HG03565 (cell line): ENCODE data around the gene PPM1L.
"Not testable (repeated sequence)": the region's sequence is repeated elsewhere in the genome, so short reads cannot be mapped to it uniquely, and the experiment has no call there.

ENCODE experiments used
- ATAC-seq: cut with Tn5 transposase; IDR thresholded peaks from one replicate; pipeline ENCODE4 v1.9.1; 2021; ENCODE audit warnings: mild to moderate bottlenecking, moderate library complexity; ENCODE audit not compliant: unreplicated experiment

Gene PPM1L

DNA sequence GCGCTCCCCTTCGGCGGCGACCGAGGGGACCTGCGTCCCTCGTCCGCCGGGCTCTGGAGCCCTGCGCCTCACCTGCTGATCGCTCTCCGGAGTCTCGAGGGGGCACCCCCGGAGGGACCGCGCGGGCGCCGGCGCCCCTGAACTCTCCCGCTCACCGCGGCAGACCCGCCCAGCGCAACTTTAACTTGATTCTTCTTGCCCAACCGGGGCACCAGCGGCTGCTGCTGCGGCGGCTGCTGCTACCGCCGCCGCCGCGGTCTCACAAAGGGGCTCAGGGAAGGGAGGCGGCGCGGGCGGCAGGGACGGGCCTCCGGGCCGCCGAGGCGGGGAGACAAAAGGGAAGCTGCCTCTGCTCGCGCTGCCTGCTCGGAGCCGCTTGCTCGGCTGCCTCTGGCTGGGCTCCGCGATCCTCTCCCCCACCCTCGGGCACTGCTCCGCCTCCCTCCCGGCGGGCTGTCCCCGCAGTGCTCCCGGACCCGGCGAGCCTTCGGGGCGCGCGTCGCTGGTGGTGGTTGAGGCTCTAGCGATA, at the start of gene PPM1L:
Gene PPM1L (plus strand): TSS at position 456 of the 529 bp plus-strand sequence.
- ATAC-seq, result peak; percentile 39

DNA sequence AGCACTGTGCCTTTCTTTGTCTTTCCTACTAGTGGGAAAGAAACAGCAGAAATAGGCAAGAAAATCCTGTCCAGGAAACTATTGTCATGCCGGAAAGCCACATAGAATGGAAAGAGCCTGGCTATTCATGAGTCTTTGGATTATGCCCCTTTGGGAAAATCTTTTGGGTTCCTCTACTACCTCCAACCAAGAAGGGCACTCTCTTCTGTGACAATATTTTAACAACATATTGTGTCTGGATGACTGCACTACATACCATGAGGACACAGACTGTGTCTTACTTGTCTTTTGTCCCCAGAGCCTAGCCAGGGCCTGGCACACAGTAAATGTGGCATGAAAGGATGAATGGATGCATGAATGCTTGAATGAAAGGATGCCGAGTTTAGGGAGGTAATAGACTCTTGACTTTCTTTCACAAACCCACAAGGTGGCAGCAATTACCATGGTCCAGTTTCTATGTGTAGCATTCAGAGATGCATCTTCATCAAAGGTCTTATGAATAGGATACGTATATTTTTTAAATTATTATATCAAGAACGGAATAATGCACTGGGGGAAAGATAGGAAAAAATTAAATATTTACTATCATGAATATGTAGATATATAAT, 48.7 kb upstream of the PPM1L start:
- ATAC-seq, result no peak

DNA sequence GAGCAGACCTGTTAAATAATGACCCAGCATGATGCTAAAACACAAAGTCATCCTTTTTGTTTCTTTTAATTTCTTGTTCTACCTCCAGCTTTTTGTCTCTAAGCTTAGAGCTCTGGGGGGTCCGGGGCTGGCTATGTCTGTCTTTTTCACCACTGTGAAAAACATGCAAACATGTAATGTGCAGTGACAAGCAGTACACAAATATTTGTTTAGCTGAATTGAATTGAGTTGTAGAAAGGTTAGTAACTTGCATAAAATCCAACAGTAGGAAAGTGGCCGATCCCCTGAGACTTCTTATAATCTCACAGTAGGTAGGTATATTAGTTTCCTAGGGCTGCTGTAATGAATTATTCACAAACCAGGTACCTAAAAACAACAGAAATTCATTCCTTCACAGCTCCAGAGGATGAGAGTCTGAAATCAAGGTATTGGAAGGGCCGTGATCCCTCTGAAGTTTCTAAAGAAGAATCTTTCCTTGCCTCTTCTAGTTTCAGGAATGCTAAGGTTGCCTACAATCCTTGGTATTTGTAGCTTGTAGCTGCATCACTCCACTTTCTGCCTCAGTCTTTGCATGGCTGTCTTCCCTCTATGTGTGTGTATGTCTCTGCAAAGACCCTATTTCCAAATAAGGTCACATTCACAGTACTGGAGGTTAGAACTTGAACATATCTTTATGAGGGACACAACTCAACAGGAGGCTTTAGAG, 46.4 kb upstream of the PPM1L start:
- no peak for ATAC-seq

DNA sequence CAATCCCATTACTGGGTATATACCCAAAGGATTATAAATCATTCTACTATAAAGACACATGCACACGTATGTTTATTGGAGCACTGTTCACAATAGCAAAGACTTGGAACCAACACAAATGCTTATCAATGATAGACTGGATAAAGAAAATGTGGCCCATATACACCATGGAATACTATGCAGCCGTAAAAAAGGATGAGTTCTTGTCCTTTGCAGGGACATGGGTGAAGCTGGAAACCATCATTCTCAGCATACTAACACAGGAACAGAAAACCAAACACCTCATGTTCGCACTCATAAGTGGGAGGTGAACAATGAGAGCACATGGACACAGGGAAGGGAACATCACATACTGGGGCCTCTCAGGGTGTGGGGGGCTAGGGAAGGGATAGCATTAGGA, 42.9 kb upstream of the PPM1L start:
- not testable (repeated sequence) for ATAC-seq

DNA sequence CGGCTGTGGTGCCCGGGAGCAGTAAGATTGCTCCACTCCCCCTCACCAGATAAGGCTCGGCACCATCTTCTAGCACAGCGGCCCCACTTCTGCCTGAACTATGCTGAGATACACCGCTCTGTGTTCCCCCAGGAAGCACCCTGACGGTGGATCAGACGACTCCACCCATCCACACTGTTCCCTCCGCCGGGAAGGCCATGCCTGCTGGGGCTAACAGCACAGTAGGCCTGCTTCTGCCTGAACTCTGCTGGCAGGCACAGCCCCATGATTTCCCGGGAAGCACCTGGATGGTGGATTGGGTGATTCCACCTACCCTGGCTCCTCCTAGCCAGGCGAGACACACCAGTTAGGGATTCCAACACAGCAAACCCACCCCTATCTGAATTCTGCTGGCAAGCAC, 36.3 kb upstream of the PPM1L start:
- ATAC-seq, result no peak

DNA sequence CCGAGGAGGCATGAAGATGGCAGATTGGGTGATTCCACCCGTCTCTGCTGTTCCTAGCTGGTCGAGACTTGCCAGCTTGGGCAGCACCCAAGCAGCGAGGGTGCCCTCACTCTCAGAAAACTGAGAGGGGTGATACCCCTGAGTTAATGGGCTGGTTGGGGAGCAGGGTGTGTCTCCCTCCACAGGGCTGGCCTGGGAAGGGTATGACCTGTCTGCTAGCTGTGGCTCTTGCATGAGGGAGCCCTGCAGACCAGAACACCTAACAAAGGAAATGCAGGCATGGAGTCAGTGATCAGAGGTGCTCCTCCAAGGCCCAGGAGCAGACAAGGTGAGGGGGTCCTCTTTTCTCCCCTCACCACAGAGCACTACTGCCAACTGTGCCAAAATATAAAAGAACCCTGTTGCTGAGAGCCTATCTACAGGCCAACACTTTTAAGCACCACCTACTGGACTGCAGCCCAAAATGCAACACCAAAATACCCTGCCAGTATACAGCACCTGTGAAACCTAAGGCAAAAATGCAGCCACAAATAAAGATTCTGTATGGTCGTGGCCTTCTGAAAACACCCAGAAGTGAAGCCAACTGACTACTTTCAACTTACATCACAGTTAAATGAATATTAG, 35.8 kb upstream of the PPM1L start:
- peak; percentile 57 for ATAC-seq

DNA sequence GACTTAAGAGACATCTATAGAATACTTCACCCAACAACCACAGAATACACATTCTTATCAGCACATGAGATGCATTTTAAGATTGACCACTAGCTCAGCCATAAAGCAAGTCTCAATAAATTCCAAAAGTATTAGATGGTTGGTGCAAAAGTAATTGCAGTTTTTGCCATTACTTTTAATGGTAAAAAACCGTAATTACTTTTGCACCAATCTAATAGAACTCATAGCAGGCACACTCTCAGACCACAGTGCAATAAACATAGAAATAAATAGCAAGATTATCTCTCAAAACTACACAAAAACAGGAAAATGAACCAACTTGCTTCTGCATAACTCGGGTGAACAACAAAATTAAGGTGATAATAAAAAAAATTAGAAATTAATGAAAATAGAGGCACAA, 33.7 kb upstream of the PPM1L start:
- no peak for ATAC-seq

DNA sequence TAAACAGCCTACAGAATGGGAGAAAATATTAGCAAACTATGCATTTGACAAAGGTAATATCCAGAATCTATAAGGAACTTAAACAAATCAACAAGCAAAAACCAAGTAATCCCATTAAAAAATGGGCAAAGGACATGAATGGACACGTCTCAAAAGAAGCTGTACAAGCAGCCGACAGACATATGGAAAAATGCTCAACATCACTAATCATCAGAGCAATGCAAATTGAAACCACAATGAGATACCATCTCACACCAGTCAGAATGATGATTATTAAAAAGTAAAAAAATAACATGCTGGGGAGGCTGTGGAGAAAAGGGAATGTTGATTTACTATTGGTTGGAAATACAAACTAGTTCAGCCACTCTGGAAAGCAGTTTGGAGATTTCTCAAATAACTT, 30.7 kb upstream of the PPM1L start:
- no peak for ATAC-seq

DNA sequence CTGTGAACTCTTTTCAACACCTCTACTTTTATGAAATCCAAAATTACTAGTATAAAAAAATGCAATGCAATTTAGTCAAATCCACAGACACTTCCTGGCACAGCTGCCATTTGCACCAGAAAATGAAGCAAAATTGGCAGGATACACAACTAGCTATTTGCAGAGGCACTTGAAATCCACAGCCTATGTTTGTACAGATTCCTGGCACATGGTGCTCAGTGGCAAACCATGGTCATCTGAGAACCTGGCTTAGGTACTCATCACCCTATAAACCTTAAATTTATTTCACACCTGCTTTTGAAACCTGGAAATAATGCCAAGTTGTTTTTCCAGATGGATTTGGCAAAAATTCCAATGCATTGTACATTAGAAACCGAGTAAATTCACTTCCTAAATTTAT, 20.2 kb upstream of the PPM1L start:
- no peak for ATAC-seq

DNA sequence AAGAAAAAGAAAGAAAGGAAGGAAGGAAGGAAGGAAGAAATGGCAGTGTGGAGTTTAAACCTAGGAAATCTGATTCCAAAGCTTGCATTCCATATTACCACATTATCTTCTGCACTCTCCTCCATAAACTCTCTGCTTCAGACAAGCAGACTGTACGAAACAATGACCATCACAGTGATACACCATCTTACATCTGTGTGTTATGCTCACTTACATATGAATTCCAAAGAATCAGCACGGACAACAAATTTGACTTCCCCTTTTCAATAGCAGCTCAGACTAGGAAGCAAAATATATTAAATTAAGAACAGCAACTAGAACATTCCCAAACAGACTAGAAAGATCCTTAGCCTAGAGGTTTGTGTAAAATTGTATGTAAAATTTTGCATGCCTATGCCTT, 18.0 kb upstream of the PPM1L start:
- no peak for ATAC-seq

DNA sequence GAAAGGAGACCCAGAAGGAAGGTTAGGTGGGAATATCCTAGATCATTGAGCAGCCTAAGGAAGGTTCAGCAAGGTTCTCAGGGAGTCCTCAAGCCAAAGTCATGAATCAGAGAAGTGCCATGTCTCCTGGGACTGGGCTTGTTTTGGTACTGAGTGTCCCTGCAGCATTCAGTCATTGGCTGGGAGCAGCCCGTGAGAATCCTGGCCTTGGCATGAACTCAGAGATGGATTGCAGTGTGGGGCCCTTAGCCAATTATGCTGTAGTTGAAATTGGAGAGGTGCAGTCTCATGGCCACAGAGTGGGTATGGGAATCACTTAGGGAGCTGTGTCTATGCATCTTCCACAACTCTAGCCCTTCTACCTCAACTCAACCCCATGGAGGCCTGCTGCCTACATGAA, 17.0 kb upstream of the PPM1L start:
- ATAC-seq, result no peak

DNA sequence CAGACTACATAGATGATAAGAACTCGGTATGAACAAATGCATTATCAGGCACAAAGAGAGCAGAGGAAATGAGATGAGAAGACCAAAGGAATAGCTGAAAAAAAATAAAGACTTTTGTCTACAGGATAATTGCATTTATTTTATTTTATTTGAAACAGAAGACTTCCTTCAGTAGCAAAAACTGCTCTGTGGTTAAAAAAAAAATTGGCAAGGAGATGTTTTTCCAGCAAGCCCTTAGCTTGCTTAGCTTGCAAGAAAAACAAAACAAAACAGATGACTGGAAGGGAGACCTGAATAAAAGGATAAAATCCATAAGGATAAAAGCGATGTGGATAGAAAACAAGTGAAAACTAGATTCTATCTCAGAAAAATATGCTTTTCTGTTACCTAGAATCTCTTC, 9.1 kb upstream of the PPM1L start:
- ATAC-seq, result no peak

DNA sequence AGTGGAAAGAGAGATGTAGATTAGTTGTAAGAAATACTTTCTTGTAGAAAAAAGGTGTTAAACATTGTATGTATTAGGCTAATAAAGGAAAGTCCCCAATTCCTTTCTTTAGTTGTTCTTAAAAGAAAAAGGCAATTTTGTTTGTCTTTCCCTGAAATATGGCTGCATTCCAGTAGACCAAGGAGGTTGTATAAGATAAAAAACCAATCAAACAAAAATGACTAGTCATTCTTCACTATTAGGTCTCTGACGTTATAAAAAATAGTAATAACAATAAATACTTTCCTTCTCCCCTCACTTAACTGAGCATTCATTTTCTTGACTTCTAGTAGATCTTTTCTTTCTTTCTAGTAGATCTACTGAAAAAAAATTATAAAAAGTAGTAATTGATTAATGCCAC, 8.6 kb upstream of the PPM1L start:
- ATAC-seq, result no peak

DNA sequence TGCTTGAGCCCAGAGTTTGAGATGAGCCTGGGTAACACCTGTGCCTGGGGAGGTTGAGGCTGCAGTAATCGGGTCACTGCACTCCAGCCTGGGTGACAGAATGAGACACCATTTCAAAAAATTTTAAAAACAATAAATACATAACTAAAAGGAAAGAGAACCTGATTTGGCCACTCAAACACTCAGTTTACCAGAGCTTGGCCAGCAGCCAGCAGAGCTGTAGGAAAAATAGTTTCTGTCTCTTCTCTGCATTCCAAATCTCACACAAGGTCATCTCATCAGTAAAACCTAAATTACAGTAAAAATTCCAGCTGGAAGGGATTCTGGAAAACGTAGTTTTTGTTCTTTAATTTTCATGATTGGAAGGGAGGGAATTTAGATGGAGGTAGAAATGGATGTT, 7.8 kb upstream of the PPM1L start:
- ATAC-seq, result no peak

DNA sequence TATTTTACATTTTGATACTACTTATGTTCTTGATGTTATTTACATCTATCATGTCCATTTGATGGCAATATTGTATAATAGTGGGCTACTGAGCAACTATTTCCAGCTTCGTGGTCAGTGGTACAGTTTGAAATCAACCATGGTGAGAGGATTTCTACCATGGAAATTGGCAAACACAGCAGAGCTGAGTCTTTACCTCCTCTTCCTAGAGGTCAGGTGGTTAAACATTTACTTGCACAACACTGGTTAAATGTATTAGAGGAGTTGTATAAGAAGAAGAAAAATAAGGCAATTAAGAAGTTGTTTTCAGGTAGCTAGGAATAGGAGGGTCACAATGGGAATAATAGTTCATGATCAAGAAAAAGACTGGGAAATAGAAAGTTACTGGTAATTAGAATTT, 7.2 kb upstream of the PPM1L start:
- ATAC-seq, result no peak

DNA sequence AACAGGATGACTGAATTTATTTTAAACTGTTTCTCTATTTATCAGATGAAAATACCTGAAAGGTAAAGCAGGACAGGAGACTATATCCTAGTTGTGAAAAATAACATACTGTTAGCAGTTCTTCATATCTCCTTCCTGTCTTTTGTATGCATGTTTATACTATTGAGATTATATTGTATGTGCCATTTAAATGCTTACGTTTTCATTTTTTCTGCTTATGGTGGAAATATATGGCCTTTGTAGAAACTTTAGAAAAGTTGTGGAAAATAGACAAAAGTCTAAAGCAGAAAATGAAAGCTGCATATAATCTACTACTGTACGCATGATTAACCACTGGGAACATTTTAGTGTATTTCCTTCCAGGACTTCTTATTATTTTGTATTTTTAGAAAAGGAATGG, 2.1 kb upstream of the PPM1L start:
- no peak for ATAC-seq

DNA sequence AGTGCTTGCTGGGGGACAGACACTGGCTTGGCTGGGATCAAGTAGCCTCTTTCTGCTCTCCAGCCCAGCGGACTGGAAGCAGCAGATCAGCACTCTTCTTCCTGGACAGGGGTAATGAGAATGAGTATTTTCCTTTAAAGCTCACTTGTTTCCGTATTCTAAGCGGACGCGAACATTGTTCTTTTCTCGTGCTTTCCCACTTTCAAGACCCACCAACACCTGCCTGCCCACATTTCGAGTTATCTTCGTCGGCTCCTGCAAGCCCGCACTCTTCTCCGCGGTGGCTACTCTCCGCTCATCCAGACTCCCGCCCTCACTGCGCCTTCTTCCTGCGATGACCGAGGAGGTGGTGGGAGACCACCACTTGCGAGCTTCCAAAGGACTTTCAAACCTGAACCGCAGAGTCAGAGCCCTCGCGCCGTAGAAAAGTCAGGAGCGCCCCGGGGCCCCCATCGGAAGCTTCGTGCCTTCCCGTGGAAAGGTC, 1.6 kb upstream of the PPM1L start:
- no peak for ATAC-seq

DNA sequence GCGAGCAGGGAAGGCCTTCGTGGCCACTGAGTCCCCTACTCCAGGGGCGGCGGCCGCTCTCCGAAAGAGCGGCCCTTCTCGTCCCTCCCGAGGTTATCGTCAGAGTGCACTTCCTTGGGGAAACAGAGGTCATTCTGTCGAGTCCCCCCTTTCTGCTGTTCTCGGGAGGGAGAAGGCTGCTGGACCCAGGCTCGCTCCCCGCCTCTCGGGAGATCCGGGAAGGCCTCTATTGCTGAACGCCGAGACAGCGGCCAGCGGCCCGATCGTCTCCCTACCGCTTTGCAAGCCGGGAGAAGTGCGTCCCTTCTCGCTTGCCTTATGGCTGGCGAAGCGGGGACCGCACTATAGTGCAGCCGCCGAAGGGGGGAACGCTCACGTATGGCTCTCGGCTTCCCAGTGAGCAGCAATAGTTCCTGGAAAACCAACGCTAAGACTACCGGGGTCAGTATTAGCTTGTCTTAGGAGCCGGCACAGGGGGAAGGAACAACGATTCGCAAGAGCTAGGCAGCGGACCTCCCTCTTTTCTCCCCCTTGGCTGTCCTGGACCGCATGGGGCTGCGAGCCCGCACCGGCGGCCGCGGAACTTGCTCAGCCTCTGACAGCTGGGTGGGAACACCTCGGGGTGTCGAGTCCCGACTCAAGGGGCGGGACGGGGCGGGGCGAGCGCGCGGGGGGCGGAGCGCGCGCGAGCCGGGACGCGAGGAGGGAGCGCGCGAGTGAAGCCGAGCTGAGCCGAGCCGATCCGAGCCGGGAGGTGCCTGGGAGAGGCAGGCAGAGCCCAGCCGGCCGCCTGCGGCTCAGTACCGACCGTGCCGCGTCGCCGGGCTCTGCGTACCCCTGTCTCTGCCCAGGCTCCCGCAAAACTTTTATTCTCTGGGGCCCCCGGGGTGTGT, 930 bp upstream of the PPM1L start:
- ATAC-seq, result peak; percentile 82

DNA sequence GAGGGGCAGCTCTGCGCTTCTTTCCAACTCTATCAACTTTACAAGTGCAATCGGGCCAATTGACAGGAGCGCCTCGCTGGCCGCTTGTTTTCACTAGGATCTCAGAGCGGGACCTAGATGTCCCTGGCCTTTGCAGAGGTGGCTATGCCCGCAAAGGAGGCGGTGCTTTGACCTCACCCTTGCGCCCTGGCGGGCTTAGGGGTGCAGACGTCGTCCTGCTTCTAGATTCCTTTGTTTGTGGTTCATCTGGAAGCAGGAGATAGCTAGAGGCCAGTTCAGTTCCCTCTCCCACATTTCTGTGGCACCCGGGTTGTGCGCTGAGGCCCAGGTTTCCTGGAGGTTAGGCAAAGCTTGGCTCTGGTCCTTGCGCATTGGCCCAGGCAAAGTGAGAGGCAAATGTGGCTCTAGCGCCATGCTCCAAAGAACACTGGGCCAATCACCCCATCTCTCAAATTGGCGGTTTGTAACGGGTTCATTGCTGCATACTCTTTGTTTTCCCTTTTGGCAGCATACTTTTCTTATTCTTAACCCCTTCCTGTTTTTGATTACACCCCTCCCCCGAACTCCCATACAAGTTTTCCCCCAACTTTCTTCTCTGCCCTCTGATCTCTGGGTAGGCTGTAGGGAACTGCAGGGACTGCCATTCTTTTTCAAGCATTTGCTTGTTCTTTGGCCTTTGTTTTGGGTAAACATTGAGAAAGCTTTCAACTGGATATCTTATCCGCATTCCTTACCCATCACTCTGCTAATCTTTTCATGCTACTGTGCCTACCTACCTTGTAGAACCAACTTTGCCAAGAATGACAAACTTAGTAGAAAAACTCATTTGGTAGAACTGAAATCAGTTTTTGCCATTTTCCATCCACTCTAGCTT, 1.4 kb downstream of the PPM1L start:
- ATAC-seq, result no peak

DNA sequence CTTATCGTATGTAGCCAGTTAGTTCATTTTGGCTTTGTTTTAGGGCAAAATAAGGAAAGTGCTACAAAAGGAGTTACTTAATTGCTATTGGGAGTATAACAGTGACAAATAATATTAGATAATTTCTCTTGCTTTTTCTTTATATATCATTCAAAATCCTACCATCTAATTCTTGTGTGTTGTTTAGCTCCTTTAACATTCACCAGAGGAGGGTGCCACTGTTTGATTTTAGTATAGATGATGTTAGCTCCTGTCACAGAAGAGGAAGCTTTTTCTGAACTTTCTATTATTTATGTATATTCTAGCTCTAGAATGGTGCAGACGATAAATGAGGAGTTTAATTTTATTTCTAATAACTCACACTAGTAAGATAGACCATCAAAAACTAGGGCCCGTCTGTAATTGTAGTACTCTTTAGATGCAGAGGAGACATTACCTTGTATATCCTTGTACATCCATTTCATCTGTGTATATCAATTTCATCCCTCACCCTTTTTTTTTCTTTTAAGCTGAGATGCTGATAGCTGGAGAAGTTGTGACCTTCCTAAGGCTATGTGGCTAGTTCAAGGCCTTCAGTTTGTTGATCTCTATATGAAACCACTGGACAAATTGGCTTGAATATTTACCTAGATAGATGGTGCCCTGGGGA, 3.0 kb downstream of the PPM1L start:
- no peak for ATAC-seq
